Frontal cortex (tissue), 4 donors: Measurements from ENCODE around the gene TRAF3. TPM values are rescaled to one million over a fixed set of nuclear protein-coding genes. Genes with fewer than 3 reads are reported as not detected.
"Not testable (repeated sequence)": the region's sequence is repeated elsewhere in the genome, so short reads cannot be mapped to it uniquely, and the experiment has no call there.

Experiments used
- DNase-seq, 2 donors: peaks; one replicate each; pipeline ENCODE4 v3.0.0; 2012; ENCODE audit warnings: low spot score in 2 of 2
- FAIRE-seq: peaks from 2 replicates; lab custom pipeline; 2012; peaks lifted over from hg19 to GRCh38; lab: Jason Lieb, UNC
- total RNA-seq: library from RNA; depleted of rRNA; stranded (reverse); fragments of >200 nt; gene quantifications from one replicate; pipeline ENCODE4 v1.2.3, GENCODE V29; 2014
- donor health status: control.
- donor health status: control.
- donor health status: control.

Gene TRAF3
- total RNA-seq, 1 donor from 2014 or later, result 15.1 TPM

DNA sequence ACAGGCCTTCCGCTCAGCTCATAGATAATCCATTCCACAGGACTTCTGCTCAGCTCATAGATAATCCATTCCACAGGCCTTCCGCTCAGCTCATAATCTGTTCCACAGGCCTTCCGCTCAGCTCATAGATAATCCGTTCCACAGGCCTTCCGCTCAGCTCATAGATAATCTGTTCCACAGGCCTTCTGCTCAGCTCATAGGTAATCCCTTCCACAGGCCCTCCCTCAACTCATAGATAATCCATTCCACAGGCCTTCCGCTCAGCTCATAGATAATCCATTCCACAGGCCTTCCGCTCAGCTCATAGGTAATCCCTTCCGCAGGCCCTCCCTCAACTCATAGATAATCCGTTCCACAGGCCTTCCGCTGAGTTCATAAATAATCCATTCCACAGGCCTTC, 100.3 kb downstream of the TRAF3 start:
- DNase-seq, FAIRE-seq: not testable (repeated sequence)

DNA sequence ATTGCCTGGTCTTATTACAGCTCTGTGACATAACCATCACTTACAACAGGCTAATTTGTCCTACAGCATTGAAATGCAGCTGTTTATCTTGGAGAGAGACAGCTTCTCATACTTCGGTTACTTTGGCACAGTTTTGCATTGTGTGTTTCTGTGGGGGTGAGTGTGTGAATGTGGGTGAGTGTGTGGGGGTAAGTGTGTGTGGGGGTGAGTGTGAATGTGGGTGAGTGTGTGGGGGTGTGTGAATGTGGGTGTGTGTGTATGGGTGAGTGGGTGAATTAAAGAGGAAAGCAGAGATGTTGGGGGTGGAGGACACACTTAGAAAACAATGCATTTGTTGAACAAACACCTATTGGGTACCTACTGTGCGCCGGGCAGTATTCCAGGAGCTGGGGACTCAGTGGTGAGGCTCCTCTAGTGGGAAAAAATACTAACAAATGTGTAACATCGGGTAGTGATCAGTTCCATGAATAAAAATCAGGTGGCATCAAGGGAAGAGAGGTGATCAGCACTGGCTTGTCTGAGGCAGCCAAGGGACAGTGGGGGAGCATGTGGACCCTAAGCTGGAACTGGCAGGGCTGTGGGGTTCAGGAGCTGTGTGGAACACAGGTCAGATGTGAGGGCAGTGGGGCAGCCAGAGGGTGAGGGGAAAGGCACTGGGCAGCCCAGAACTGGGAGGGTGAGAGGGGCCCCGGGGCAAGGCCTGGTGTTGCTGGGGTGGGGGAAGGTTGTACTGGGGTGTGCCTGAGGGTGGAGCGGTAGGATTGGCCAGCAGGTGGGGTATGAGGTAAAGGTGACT, 101.1 kb downstream of the TRAF3 start:
- no peak for FAIRE-seq
- no peak for DNase-seq

DNA sequence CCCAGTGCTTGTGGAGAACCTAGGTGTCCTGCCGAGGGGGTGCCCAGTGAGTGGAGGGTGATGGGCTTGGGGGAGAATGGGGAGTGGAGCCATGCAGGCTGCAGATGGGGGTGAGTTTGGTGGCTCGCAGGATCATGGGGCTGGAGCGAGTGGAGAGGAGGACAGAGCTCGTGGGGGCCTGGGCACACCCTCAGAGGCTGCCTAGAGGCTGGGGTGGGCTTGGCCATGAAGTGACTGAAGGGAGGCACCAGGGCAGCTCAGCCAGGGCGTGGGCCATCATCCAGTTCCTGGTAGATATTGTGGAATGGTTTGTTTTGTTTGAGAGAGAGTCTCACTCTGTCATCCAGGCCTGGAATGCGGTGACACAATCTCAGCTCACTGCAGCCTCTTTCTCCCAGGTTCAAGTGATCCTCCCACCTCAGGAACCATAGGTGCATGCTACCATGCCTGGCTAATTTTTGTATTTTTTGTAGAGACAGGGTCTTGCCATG, 101.8 kb downstream of the TRAF3 start:
- FAIRE-seq, result no peak
- no peak for DNase-seq

DNA sequence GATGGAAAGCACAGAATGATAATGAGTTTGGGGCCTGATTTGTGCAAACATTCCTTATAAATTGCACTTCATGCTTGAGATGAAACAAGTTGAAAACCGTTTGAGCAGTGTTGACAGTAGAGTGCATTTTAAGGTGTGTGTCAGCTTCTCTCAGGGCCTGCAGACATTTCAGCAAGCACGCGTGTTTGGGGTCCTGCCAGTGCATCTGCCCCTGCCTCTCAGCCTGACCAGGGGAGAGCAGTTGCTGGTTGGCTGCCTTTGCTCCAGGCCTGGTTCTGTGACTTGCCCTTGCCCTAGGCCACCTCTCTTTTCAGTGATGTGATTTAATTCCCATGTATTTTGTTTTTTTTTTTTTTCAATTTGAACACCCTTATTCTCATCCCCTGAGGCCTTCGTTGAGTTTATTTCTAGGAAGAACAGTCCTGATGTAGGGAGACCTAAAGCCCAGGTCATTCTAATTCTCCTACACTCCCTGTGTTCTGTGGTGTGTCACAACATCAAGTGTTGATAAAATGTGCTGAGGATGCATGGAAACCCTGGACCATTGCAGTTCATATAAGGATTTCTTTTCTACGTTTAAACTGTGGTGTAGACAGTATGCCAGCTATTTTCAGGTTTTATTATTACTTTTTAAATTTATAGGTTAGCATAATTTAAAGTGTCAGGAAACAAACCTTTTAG, 105.1 kb downstream of the TRAF3 start:
- DNase-seq (no peak), FAIRE-seq (no peak)

DNA sequence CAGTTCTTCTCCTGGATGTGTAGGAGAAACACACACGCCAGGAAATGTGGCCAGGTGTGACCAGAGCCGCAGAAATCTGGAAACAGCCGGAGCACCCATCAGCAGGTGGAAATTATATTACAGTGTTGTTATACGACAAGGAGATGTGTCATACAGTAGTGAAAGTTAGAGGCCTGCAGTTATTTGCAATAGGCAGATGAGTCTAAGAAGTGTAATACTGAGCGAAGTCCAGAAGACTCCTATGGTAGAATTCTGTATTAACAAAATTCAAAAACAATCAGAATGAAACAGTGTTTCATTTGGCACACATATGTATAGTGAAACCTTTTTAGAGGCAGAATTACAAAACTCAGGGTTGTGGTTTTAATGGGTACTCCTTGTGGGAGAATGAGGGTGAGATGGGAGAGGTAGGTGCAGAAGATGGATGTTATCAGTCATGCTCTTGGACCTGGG, 105.9 kb downstream of the TRAF3 start:
- FAIRE-seq, result no peak
- no peak for DNase-seq

DNA sequence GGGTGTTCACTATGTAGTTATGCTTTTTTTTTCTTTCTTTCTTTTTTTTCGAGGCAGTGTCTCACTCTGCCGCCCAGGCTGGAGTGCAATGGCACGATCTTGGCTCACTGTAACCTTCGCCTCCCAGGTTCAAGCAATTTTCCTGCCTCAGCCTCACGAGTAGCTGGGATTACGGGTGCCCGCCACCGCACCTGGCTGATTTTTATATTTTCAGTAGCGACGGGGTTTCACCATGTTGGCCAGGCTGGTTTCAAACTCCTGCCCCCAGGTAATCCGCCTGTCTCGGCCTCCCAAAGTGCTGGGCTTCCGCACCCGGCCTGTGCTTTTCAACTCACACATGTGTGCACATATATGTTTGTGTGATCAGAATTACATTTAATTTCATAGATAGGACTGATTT, 106.3 kb downstream of the TRAF3 start:
- FAIRE-seq (no peak), DNase-seq (no peak)

DNA sequence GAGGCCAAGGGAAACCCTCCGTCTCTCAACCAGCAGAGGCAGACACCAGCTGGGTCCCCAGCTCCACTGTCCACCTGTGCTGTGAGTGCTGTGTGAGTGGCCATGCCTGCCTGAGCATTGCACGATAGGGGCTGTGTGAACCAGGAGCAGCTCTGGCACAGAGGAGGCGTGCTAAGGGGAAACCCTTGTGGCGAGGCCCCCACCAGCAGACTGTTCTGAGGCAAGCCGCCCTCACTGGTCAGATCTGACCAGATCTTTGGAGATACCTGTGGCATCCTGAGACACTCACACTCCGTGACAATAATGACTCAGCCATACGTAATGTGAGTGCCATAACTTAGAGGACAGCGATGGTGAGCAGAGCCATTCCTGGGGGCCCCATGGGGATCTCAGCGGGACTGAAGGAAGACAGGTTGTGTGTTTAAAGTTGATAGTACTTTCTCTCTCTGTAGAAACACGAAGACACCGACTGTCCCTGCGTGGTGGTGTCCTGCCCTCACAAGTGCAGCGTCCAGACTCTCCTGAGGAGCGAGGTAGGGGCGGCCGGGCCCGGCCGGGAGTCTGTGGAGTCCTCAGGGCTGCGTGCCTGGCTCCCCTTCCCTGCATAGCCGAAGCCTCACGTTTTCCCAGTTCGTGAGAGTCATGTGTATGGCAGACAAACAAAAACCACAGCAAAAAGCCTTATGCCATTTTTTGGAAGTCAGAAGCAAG, 108.6 kb downstream of the TRAF3 start:
- FAIRE-seq (no peak), DNase-seq (no peak)

DNA sequence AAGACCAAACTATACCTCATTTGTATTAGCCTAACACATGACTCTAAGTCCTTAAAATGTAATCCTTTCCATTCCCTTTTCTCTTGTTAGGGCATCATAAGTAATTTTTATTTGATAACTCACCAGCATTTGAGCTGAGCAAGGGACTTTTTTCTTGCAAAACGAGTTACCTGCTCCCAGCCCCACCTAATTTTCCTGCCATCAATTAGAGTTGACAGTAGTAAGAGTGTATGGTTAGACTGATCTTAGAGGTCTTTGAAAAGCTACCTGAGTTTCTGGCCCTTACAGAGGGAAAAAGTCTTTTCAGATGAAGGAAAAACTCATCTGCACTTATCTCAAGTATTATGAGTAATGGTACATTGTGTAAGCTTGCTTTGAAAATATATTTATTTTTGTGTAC, 111.5 kb downstream of the TRAF3 start:
- FAIRE-seq (no peak), DNase-seq (no peak)

DNA sequence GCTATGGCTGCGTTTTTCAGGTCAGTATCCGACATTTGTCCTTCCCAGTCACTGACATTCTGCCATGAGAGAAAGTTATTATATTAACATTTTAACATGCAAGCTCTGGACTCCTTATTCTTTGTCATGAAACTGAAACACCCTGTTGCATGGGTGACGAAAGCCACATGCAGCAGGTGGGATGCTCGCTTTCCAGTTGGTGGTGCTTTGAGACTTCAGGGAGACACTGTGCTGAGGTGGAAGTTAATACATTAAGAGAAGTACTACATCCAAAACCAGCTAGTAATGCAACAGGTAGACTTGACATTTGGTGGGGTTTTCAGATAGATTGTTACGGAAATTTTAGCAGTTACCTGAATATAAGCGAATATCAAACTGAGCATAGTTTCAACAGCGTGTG, 112.4 kb downstream of the TRAF3 start:
- DNase-seq (no peak), FAIRE-seq (no peak)

DNA sequence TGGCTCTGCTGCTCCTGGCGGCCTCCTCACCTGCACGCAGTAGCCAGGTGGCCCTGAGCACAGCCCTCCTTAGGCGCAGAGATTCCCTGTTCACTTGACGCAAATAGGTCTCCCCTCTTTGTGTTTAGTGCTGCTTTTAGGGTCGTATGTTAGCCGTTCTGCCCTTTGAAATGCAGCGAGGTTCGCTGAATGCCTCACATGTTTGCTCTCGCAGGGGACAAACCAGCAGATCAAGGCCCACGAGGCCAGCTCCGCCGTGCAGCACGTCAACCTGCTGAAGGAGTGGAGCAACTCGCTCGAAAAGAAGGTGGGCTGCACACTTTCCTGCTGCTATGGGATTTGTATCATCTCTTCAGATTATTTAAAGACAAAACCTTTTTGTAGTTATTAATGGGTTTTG, 113.9 kb downstream of the TRAF3 start:
- FAIRE-seq, result no peak
- DNase-seq, result no peak

DNA sequence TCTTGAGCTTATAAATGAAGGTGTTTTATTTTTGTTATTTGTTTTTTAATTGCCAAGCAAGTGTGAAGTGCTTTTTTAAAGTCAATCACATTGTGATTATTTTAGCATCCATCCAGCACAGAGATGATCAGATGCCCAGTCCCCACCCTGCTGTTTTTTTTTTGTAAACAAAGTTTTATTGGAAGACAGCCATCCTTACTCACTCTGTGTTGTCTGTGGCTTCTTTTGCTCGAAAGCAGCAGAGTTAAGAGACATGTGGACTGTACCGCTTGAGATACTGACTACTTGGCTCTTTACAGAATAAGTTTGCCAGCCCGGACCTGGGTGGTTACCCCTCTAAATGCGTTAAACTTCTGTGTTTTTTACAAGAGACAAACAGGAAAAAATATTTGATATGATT, 114.3 kb downstream of the TRAF3 start:
- no peak for FAIRE-seq

DNA sequence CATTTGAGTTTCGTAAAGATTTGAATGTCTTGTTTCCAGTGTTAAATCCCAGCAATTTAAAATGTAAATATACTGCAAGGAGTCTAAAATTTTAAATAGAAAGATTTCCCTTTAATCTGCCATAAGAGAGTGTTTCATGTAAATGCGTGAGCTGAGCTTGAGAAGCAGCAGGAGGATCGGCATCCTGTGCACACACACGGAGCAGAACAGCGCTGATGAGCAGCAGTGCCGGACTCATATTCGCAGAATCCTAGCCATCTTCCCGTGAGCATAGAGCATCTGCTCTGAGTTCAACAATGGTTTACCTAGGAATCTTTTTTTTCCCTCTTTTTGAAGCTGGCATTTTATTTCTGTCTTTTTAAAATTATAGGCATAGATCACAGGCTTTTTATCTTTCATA, 115.4 kb downstream of the TRAF3 start:
- FAIRE-seq (no peak), DNase-seq (no peak)

More for the DNA sequence above, 114.3 kb downstream of the TRAF3 start:
- no peak for DNase-seq

DNA sequence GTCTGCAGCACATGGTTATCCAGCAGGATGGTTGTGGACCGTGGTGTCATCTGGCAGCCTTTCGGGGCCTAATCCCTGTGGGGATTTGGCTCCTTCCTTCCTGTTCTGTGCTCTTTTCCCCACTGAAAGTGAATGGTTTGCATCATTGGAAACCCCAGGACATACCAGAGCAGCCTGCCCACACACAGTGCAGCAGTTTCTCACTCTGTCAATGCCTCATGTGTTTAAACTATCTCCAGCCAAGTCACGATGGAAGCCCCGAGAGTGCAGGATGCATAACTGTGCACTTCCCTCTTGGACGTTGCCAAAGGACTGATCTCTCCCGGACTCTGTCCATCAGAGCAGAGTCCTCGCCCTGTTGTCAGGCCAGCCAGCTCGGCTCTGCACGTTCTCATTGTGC, 116.2 kb downstream of the TRAF3 start:
- no peak for FAIRE-seq
- no peak for DNase-seq

DNA sequence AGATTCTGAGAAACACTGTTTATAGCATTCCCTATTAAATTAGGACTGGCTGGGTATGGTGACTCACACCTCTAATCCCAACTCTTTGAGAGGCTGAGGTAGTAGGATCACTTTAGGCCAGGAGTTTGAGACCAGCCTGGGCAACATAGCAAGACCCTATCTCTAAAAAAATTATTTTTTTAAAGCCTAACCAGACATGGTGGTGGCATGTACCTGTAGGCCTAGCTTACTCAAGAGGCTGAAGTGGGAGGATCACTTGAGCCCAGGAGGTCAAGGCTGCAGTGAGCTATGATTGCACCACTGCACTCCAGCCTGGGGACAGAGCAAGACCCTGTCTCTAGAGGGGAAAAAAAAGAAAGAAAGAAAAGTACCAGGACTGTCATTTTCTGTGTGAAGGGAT, 119.5 kb downstream of the TRAF3 start:
- not testable (repeated sequence) for FAIRE-seq, DNase-seq

DNA sequence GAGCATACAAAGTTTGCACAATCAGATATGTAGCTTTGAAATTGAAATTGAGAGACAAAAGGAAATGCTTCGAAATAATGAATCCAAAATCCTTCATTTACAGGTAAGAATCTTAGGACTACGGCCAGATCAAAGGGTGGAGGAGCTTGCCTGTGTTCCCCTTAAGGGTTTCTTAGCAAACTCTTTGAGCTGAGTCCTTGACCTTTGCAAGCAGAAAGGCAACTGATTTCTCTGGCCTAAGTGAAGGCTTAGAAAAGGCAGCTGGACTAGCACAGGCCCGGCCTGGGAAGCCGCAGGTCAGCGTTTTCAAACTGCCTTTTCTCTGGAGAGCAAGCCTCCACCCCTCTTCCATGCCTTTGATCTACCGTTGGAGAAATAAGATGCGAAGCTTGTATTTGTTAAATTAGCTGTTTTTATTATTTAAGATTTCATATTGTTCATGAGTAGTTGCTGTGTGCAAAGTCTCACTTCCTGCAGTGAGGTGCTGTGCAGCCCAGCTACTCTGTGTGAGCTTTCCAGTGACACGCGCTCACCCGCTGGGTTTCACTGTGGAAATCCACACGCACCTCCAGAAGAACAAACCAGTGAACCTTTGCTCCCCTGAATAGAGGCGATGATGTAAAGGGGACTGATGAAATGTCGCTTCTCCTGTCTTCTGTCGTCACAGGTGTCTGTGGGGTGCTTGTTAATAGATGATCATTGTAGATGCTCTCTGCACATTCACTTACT, 120.2 kb downstream of the TRAF3 start:
- FAIRE-seq, result no peak
- no peak for DNase-seq

DNA sequence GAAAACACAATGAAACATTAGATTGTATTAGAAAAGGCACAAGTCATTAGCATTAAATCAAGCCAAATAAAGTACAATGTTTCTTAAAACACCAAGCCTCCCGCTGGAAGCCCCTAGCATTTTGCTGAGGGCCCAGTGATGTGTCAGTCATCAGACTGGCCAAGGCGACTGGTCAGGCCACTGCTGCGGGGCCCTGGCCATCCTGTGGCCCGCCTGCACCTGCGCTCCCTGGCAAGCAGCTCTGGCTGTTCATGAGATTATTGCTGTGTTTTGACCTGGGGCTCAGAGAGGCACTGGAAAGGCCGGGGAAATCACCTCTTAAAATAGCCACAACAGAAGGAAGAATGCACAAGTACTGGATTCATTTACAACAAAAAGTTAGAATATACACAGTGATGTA, 121.0 kb downstream of the TRAF3 start:
- FAIRE-seq, result no peak
- no peak for DNase-seq

DNA sequence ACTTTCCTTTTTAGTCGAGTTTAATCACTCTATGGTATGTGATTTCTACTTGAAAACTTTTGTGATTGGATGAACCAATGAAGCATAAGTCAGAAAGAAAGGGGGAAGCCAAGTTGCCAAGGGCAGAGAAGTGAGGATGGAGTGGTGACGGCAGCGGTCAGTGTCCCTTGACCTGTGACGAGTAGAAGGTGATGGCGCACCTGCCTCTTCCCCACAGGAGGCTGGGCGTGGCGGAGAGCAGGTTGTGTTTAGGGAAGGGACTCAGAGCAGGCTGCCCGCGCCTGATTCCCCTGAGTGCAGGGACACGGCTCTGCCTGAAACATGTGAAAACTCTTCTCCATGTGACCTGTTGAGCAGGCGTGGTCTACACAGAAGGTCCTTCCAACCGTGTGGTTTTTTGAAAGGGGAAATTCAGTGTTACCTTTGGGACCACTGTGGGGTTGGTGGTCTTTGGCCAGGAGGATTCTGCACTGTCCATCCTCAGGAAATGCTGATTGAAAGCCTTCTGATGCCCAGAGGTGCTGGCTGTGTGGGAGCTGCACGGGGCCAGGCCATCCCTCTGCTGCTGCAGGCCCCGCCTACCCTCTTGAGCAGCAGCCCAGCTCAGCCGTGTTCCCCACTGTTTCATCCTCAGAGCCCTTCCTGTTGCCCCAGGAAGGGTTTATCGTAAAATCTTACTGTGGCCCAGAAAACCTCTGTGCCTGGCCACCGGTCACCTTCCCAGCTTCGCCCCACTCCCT, 121.7 kb downstream of the TRAF3 start:
- FAIRE-seq (no peak), DNase-seq (no peak)

DNA sequence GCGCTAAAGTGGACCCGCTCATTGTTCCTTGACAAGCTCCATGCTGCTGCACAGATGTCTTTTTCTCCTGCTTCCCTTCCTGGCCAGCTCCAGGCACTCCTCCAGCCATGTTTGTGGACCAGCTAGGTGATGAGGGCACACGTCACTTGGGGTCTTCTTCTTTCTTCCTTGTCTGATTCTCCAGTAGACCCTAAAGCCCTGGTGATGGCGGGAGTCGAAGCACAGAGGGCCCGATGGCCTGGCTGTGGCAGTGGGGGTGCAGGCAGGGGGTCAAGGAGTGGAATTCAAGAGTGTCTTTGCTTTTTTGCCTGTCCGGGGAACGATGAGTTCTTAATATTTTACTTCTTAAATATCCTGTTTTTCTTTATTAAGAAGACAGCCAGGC, 122.3 kb downstream of the TRAF3 start:
- no peak for FAIRE-seq
- DNase-seq, result no peak
